Keratinocyte (primary cell): ENCODE measurements around the gene ERAS. TPM values are rescaled to one million over a fixed set of nuclear protein-coding genes. Genes with fewer than 3 reads are reported as not detected.

Experiments used
- DNase-seq: peaks from one replicate; pipeline ENCODE4 v3.0.0-alpha.2; 2011; ENCODE audit warnings: low read depth, missing footprints, low spot score
- FAIRE-seq: peaks from 2 replicates; lab custom pipeline; 2011; peaks lifted over from hg19 to GRCh38; lab: Jason Lieb, UNC
- H2AFZ ChIP-seq: 2 replicates; pipeline ENCODE4 v1.6.0; 2012; ENCODE audit warnings: low read length, control low read depth, inconsistent platforms; ENCODE audit not compliant: control insufficient read depth
- H3K27ac ChIP-seq: 2 replicates; pipeline ENCODE4 v1.5.1; 2011; ENCODE audit warnings: low read length; ENCODE audit not compliant: control insufficient read depth, insufficient read depth
- H3K27me3 ChIP-seq: 3 replicates; pipeline ENCODE4 v1.6.0; 2011; ENCODE audit warnings: low read length; ENCODE audit not compliant: control insufficient read depth, insufficient read depth; ENCODE audit errors: extremely low read depth
- H3K36me3 ChIP-seq, 2 experiments: 2 replicates in 1 of 2; 3 replicates in 1 of 2; pipeline ENCODE4 v1.5.1; 2011; ENCODE audit warnings: low read length in 2 of 2, mild to moderate bottlenecking in 1 of 2; ENCODE audit not compliant: control insufficient read depth in 2 of 2, insufficient read depth in 2 of 2; ENCODE audit errors: extremely low read depth in 1 of 2
- H3K4me1 ChIP-seq: 3 replicates; pipeline ENCODE4 v1.5.1; 2011; ENCODE audit warnings: low read length; ENCODE audit not compliant: control insufficient read depth, insufficient read depth; ENCODE audit errors: extremely low read depth
- H3K4me2 ChIP-seq: 3 replicates; pipeline ENCODE4 v1.6.0; 2011; ENCODE audit warnings: low read depth, low read length; ENCODE audit not compliant: control insufficient read depth, insufficient read depth; ENCODE audit errors: extremely low read depth
- H3K4me3 ChIP-seq, 3 experiments: fragments of 200-600 bp in 1 of 3; sonication (generic) in 1 of 3; 2 replicates in 2 of 3; 3 replicates in 1 of 3; pipeline ENCODE4 v1.5.1; 2011 to 2016; ENCODE audit warnings: low read length in 3 of 3, mild to moderate bottlenecking in 3 of 3, control low read depth in 2 of 3, inconsistent platforms in 1 of 3, low read depth in 1 of 3, mixed read lengths in 1 of 3, mixed run types in 1 of 3, moderate library complexity in 1 of 3; ENCODE audit not compliant: control insufficient read depth in 2 of 3, insufficient read depth in 2 of 3; ENCODE audit errors: extremely low read depth in 1 of 3
- H3K79me2 ChIP-seq: 2 replicates; pipeline ENCODE4 v1.6.0; 2012; ENCODE audit warnings: low read length; ENCODE audit not compliant: control insufficient read depth, insufficient read depth
- H3K9ac ChIP-seq: 3 replicates; pipeline ENCODE4 v1.6.0; 2011; ENCODE audit warnings: low read length; ENCODE audit not compliant: control insufficient read depth, insufficient read depth; ENCODE audit errors: extremely low read depth
- H3K9me1 ChIP-seq: 3 replicates; pipeline ENCODE4 v1.6.0; 2011; ENCODE audit warnings: low read length; ENCODE audit not compliant: control insufficient read depth, insufficient read depth; ENCODE audit errors: extremely low read depth
- H3K9me3 ChIP-seq: 2 replicates; pipeline ENCODE4 v1.5.1; 2012; ENCODE audit warnings: low read depth, low read length; ENCODE audit not compliant: control insufficient read depth
- H4K20me1 ChIP-seq: 3 replicates; pipeline ENCODE4 v1.6.0; 2011; ENCODE audit warnings: low read length; ENCODE audit not compliant: control insufficient read depth, insufficient read depth; ENCODE audit errors: extremely low read depth
- CTCF ChIP-seq, 3 experiments: IDR thresholded peaks in 1 of 3; conservative IDR thresholded peaks in 1 of 3; optimal IDR thresholded peaks in 1 of 3; 2 replicates in 2 of 3; 3 replicates in 1 of 3; pipeline versions ENCODE3 to v1.5.1; 2011; ENCODE audit warnings: low read length in 3 of 3, mild to moderate bottlenecking in 3 of 3, moderate library complexity in 2 of 3, control low read depth in 1 of 3, inconsistent platforms in 1 of 3; ENCODE audit not compliant: insufficient read depth in 2 of 3; ENCODE audit errors: extremely low read depth in 1 of 3
- EZH2 ChIP-seq: IDR thresholded peaks from one replicate; pipeline ENCODE4 v1.6.1; 2012; ENCODE audit warnings: inconsistent platforms, mild to moderate bottlenecking, low read length, moderate library complexity
- dilution Hi-C: fragments of 300-500 bp; cut with MboI; formaldehyde crosslinking; loops from one replicate; pipeline ENCODE4 v1.7.0; 2020; ENCODE audit warnings: low sequenced_read_pairs; ENCODE audit not compliant: extremely low pct_ligation_motif_present
- polyA minus RNA-seq, 3 experiments: library from RNA; depleted of rRNA, polyadenylated mRNA; stranded (reverse); fragments of >200 nt; gene quantifications; 1 replicate in 1 of 3; 2 replicates in 1 of 3; 3 replicates in 1 of 3; pipeline ENCODE4 v1.2.3, GENCODE V29; 2011
- polyA plus RNA-seq, 5 experiments: library from polyadenylated mRNA; depleted of rRNA in 3 of 5; stranded (reverse) in 3 of 5; stranded (forward) in 1 of 5; unstranded in 1 of 5; fragments of >200 nt; gene quantifications; 1 replicate in 1 of 5; 2 replicates in 3 of 5; 3 replicates in 1 of 5; pipeline versions ENCODE4 v1.2.1 to v1.2.3, GENCODE V29; 2011 to 2012; ENCODE audit warnings: missing spikeins in 2 of 5, low read depth in 1 of 5, low replicate concordance in 1 of 5

Gene ERAS, protein sequence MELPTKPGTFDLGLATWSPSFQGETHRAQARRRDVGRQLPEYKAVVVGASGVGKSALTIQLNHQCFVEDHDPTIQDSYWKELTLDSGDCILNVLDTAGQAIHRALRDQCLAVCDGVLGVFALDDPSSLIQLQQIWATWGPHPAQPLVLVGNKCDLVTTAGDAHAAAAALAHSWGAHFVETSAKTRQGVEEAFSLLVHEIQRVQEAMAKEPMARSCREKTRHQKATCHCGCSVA
- not detected in 3 replicates for polyA plus RNA-seq
- polyA plus RNA-seq (2011; ENCODE audit: low read depth), result not detected
- not detected in 2 replicates for polyA plus RNA-seq (2011; cell fraction: cytosol; rRNA removed)
- 0.25 TPM in 1 of 2 replicates, not detected in the other for polyA plus RNA-seq (2011; cell fraction: nucleus; rRNA removed)
- polyA plus RNA-seq (2012; ENCODE audit: low replicate concordance), result not detected in 2 replicates
- not detected in 3 replicates for polyA minus RNA-seq
- polyA minus RNA-seq (2011; cell fraction: cytosol; rRNA and poly(A)+ RNA removed), result not detected
- polyA minus RNA-seq (2011; cell fraction: nucleus; rRNA and poly(A)+ RNA removed), result not detected in 2 replicates

- H3K27ac ChIP-seq, result no peak within 1 kb of the TSS
- FAIRE-seq, result no peak
- TF ChIP-seq CTCF (optimal IDR thresholded peaks at IDR 0.05 in 1 of 3, IDR thresholded peaks at IDR 0.05 in 1 of 3, conservative IDR thresholded peaks at IDR 0.05 in 1 of 3; ENCODE audit: extremely low read depth in 1 of 3, insufficient read depth in 2 of 3, low read length in 3 of 3), result no peak
- no peak for TF ChIP-seq EZH2
These were observed at the start of gene ERAS for GRCh38 chrX:48826135-48826875. TSS of gene ERAS (plus strand) at chrX:48826513. CDS start at chrX:48829124, 2,611 bp downstream.

DNA sequence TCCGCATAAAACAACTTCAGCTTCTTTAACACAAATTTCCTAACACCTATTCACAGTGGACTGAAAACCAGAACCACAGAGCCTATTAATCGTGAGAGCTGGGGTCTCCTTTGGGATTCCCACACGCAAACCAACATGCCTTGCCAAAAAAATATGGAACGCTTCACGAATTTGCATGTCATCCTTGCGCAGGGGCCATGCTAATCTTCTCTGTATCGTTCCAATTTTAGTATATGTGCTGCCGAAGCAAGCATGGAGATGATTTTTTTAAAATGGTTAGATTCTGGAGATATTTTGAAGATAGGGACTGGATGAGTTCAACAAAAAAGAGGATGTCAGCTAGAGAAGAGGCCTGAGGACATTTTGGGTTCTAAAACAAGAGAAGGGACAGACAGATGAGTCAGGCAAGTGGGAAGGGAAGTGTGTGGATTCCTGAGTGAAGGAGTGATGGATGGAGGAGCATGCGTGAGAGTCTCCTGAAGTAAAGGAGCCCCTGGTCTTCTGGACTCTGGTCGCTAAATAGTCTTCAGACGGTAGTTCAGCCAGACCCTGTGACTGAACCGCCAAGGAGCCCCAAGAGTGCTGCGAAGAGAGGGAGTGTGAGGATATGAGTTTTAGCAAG is 49.4 kb upstream of the ERAS start:
- Histone ChIP-seq H3K4me3 (no peak overlapping the region), H3K79me2 (no peaks in the 10 kb centered on the region), H3K27ac (no peak overlapping the region), H3K9me3 (no peaks in the 10 kb centered on the region), H3K36me3 (no peaks in the 10 kb centered on the region), H2AFZ (no peak overlapping the region), H3K27me3 (no peaks in the 10 kb centered on the region), H3K9ac (no peak overlapping the region), H4K20me1 (no peaks in the 10 kb centered on the region), H3K9me1 (no peaks in the 10 kb centered on the region), H3K4me2 (no peak overlapping the region), H3K4me1 (no peaks in the 10 kb centered on the region)
- no peak for DNase-seq
- no peak for FAIRE-seq
- TF ChIP-seq EZH2 (no peak), CTCF (optimal IDR thresholded peaks at IDR 0.05 in 1 of 3, IDR thresholded peaks at IDR 0.05 in 1 of 3, conservative IDR thresholded peaks at IDR 0.05 in 1 of 3; ENCODE audit: extremely low read depth in 1 of 3, insufficient read depth in 2 of 3, low read length in 3 of 3) (no peak)
- dilution Hi-C loops, result no loop called here

More at GRCh38 chrX:48826135-48826875, at the start of gene ERAS:
- Histone ChIP-seq H4K20me1 (no peaks in the 10 kb centered on the region), H3K27me3 (peaks cover under 1% of the 10 kb centered on the region), H3K9ac (no peak within 1 kb of the TSS), H3K36me3 (no peaks in the 10 kb centered on the region), H3K4me2 (no peak within 1 kb of the TSS), H3K79me2 (no peaks in the 10 kb centered on the region), H3K4me3 (no peak within 1 kb of the TSS), H3K4me1 (no peaks in the 10 kb centered on the region), H3K9me3 (no peaks in the 10 kb centered on the region), H2AFZ (no peak within 1 kb of the TSS), H3K9me1 (no peaks in the 10 kb centered on the region)
- dilution Hi-C loops, result no loop called here
- DNase-seq, result no peak
